Measurements from ENCODE around the gene MEGF8.
"Not testable (repeated sequence)": the region's sequence is repeated elsewhere in the genome, so short reads cannot be mapped to it uniquely, and the experiment has no call there.

GRCh38 chr19:42331333-42331732 is 5.9 kb downstream of the MEGF8 start:
- not testable (repeated sequence) for TF ChIP-seq CTCF (conservative IDR thresholded peaks at IDR 0.05; ENCODE audit: low read depth, low read length); EZH2 (IDR thresholded peaks at IDR 0.05; ENCODE audit: low read length, unreplicated experiment)
